DMS153 treated with DMSO at 0.1 percent for 48 hours (cell line): ENCODE measurements around the gene ZCWPW2.

ENCODE experiments used
- DNase-seq: peaks from one replicate; lab custom pipeline; 2025; ENCODE audit not compliant: unreplicated experiment; lab: John Stamatoyannopoulos, UW

Gene ZCWPW2

GRCh38 chr3:28376424-28376823, 27.9 kb downstream of the ZCWPW2 start:
- DNase-seq: no peak

GRCh38 chr3:28386049-28386448, 37.5 kb downstream of the ZCWPW2 start:
- DNase-seq: no peak

- no peak for DNase-seq
These were observed 40.5 kb downstream of the ZCWPW2 start for GRCh38 chr3:28388978-28389377.

- no peak for DNase-seq
These were observed 50.7 kb downstream of the ZCWPW2 start for GRCh38 chr3:28399206-28399605.

GRCh38 chr3:28406241-28406640, 57.7 kb downstream of the ZCWPW2 start:
- DNase-seq: no peak

- DNase-seq: no peak
These were observed 100.9 kb downstream of the ZCWPW2 start for GRCh38 chr3:28449398-28449797.

- DNase-seq: no peak
These were observed 114.3 kb downstream of the ZCWPW2 start for GRCh38 chr3:28462866-28463265.

GRCh38 chr3:28467414-28467813, 118.9 kb downstream of the ZCWPW2 start:
- DNase-seq: no peak

GRCh38 chr3:28476194-28476593, 127.7 kb downstream of the ZCWPW2 start:
- DNase-seq: no peak

GRCh38 chr3:28476764-28477163, 128.2 kb downstream of the ZCWPW2 start:
- DNase-seq: no peak

- no peak for DNase-seq
These were observed 136.6 kb downstream of the ZCWPW2 start for GRCh38 chr3:28485164-28485563.

- no peak for DNase-seq
These were observed 146.8 kb downstream of the ZCWPW2 start for GRCh38 chr3:28495301-28495700.

- no peak for DNase-seq
These were observed 153.9 kb downstream of the ZCWPW2 start for GRCh38 chr3:28502397-28502937.

GRCh38 chr3:28504976-28505375, 156.5 kb downstream of the ZCWPW2 start:
- no peak for DNase-seq

GRCh38 chr3:28521663-28522062, 173.1 kb downstream of the ZCWPW2 start:
- DNase-seq: no peak

GRCh38 chr3:28542351-28542750, 193.8 kb downstream of the ZCWPW2 start:
- DNase-seq: no peak

- DNase-seq: no peak
These were observed 195.7 kb downstream of the ZCWPW2 start for GRCh38 chr3:28544236-28544635.

GRCh38 chr3:28544831-28545230, 196.3 kb downstream of the ZCWPW2 start:
- no peak for DNase-seq

- DNase-seq: no peak
These were observed 199.2 kb downstream of the ZCWPW2 start for GRCh38 chr3:28547677-28548076.

- DNase-seq: no peak
These were observed 204.7 kb downstream of the ZCWPW2 start for GRCh38 chr3:28553175-28553574.

- DNase-seq: no peak
These were observed 207.7 kb downstream of the ZCWPW2 start for GRCh38 chr3:28556195-28556594.

GRCh38 chr3:28564211-28564610, 215.7 kb downstream of the ZCWPW2 start:
- no peak for DNase-seq

- DNase-seq: no peak
These were observed 220.8 kb downstream of the ZCWPW2 start for GRCh38 chr3:28569357-28569756.

GRCh38 chr3:28574036-28574435, 225.5 kb downstream of the ZCWPW2 start:
- DNase-seq: no peak
